ENCODE results near the gene DOCK10.

Gene DOCK10

GRCh38 chr2:224833986-224834385 lies 208.3 kb downstream of the DOCK10 start:
- no peak for DNase-seq (ENCODE audit: low spot score)

DNA sequence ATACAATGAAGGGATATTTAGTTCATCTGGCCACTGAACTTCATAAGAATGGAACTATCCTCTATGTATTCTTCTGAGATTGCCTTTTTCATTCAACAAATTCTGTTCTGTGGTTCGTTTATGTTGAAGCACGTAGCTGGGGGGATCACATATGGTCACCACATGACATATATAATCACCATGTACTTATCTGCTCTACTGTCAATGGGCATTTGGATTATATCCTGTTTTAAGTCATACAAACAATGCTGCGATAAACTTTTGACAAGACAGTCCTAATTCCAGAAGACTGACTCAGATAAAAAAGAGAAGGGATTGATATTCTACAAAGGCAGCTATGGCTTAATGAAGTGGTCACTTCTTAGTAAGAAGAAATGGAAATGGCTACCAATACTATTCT lies 210.1 kb downstream of the DOCK10 start:
- DNase-seq (ENCODE audit: low spot score): no peak

GRCh38 chr2:224831530-224831929 lies 210.7 kb downstream of the DOCK10 start:
- no peak for DNase-seq (ENCODE audit: low spot score)

DNA sequence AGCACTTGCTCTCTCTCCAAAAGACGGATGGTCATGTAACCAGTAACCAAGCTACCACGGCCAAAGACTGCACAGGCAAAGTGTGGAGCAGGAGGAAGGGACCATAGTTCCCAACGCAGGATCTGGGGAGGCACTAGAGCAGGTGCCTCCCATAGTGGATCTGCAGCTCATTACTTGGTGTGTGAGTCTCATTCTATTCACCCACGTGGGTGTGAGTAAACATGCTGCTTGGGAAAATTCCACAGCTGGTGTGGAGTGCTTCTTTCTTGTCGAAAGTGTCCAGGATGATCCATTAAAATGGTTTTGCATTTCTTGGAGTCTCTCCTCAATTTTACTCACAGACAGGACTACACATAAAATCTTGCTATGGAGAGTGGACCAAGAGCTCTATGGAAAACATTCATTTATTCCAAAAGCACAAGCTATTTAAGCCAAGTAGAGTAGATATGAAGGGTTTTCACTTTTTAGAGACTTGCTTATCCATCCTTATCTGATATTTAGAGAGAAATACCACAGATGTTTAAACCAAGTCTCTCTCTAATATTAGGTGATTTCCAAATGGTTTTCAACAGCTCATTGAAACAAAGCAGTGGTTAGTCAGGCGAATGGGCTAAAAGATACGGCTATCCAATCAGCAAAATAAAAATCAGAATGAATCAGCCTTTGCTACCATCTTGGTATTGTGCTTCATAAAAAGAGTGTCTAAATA lies 221.8 kb downstream of the DOCK10 start:
- no peak for DNase-seq (ENCODE audit: low spot score)

DNA sequence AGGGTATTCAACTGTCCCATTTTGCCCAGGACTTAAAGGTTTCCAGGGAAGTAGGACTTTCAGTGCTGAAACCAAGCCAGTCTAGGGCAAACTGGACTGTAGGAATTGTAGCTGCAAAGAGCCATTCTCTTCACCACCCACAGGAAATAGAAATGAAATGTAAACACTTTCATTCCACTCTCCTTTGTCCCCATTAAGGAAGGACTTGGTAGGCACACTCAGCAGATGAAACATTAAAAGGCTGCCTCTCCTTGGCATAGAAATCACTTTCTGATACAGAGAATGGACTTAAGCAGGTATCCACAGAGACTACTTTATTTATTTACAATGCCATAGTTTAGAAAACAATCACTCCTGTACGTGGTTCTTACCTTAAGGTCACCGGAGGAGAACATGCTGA lies 223.2 kb downstream of the DOCK10 start:
- DNase-seq (ENCODE audit: low spot score): no peak

- no peak for DNase-seq (ENCODE audit: low spot score)
These were observed 224.6 kb downstream of the DOCK10 start for GRCh38 chr2:224817676-224818075.

- no peak for DNase-seq (ENCODE audit: low spot score)
These were observed 225.5 kb downstream of the DOCK10 start for GRCh38 chr2:224816816-224817215.

- no peak for DNase-seq (ENCODE audit: low spot score)
These were observed 228.7 kb downstream of the DOCK10 start for GRCh38 chr2:224813578-224813977.

DNA sequence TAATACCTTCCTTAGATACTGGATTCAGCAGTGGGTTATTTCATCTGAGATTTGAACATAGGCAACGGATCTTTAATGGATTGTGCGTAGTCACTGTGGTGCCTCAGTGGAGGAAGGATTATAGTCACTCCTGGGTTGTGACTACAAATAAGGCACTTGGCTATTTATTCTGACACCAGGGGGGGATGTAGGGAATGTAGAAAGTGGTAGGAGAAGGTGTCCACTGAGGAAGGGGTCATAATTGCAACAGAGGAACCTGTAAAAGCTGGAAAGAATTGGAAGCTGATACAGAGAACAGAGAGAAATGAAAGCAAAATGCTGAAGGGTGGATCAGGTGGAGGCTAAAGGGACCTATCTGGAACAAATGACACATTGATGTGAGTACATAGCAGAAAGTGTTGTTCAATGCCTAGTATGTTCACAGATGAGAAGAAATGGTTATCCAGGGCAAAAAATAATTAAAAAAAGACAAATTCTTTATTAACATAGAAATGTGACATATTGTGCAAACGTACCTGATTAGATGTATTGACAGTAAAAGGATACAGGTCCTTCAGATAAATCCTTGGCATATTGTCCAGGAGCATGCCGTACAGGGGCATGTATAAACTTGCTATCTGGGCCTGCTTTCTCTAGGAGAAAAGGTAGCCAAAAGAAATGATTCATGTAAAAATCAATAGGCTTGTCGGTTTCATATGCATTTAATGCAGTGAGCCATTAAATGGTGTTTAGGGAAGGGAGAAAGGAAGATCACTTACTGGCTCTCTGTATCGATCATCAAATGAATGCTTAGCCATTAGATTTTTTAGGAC lies 234.9 kb downstream of the DOCK10 start:
- no peak for DNase-seq (ENCODE audit: low spot score)

- DNase-seq (ENCODE audit: low spot score): no peak
These were observed 238.3 kb downstream of the DOCK10 start for GRCh38 chr2:224803930-224804329.

DNA sequence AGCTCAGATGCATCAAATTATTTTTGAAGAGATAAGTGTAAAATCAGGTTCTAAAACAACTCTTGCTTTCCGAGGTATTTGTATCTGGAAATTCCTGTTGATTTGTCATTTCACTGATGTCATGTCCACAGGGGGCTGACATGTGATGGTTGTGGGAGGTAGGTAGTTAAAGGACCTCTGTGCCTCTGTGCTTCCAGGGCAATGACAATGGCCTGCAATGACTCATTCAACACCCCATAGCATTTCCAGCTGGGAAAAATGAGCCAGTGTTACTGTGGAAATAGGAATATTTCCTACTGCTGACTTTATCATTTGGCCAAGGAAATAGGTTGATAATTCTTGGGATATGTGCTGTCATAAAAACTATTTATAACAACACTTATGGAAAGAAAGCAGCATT lies 239.9 kb downstream of the DOCK10 start:
- no peak for DNase-seq (ENCODE audit: low spot score)

GRCh38 chr2:224801360-224801759 lies 240.9 kb downstream of the DOCK10 start:
- DNase-seq (ENCODE audit: low spot score): no peak

GRCh38 chr2:224799691-224800090 lies 242.6 kb downstream of the DOCK10 start:
- DNase-seq (ENCODE audit: low spot score): no peak

DNA sequence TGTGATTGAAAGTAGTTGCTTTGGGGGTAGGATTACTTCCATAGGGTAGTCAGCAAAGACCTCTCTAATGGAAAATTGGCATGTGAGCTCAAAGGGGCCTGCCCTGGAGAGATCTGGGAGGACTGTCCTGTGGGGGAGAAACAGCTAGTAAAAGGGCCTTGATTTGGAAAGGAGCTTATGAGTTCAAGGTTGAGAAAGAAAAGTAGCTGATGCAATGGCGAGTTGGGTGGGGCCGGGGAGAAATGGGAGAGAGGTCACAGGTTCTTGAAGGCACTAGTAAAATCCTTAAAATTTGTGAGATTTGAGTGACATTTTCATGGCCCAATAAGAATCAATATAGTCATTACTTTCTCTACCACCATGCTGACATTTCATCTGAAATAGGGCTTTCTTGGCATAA lies 244.1 kb downstream of the DOCK10 start:
- DNase-seq (ENCODE audit: low spot score): no peak

- DNase-seq (ENCODE audit: low spot score): no peak
These were observed 245.5 kb downstream of the DOCK10 start for GRCh38 chr2:224796695-224797305.

DNA sequence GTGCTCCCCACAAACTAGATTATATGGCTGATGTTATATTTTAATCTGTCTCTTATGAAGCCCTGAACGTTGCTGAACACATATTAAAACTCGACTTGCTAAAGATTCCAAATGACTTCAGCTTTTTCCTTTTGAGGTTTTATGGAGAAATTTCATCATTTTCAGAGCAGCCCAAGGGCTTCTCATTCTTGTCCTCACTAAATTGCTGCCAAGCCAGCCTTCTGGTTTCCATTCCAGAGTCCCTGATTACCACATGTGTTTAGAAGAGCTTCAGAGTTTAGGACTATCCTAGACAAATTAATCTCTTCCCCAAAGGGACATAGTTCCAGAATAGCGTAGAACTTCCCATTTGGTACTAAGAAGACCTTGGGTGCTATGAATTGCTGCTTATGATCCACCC lies 248.3 kb downstream of the DOCK10 start:
- no peak for DNase-seq (ENCODE audit: low spot score)

DNA sequence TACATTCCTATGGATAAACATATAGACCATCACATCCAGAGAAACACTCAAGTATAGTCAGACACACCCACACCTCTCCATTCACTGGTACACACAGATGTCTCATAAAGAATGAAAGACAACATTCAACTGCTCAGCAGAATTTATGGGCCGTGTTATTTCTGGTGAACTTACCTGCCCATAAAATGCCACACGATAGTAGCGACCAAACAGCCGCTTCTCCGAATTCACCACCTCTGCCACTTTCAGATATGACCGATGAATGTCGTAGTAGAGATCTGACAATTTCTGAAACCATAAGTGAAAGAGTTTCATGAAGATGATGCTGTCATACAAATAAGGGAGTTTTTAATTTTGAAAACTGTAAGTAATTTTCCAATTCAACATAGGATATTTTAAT lies 255.4 kb downstream of the DOCK10 start:
- no peak for DNase-seq (ENCODE audit: low spot score)

DNA sequence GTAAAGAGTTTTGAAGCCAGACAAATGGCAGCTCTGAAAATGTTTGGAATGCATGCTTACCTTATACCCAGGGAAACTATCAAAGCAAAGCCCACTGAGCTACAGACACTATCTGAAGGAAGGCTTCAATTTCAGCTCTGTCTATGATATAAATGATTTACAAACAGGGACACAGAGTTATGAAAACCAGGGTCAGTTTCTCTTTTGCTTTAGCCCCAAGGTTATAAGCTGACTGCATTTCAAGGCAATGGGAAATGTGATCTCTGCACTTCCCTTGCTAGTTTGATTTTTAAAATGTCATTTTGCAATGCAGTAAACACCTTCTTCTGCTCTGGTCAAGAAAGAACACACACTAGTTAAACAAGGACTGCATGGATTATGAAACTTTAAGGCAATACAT lies 260.9 kb downstream of the DOCK10 start:
- no peak for DNase-seq (ENCODE audit: low spot score)

- DNase-seq (ENCODE audit: low spot score): no peak
These were observed 261.4 kb downstream of the DOCK10 start for GRCh38 chr2:224780823-224781222.

- DNase-seq (ENCODE audit: low spot score): no peak
These were observed 262.2 kb downstream of the DOCK10 start for GRCh38 chr2:224780106-224780505.

DNA sequence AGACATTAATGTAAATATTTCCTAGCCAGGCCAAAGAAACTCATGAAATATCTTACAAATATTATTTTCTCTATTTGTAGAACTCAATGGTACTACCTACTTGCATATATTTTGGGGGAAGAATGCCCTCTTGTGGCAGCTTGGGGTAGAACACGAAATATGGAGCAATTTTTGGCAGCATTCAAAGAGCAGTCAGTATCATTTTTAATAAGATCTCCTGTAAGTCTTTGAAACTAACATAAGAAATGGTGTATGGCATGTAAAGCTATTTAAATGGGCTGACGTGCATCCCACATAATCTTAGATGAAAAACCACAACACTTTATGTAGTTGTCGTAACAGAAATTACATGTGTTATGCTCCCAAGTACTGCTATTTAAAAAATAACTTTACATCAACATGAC lies 263.8 kb downstream of the DOCK10 start:
- DNase-seq (ENCODE audit: low spot score): no peak

- DNase-seq (ENCODE audit: low spot score): no peak
These were observed 264.7 kb downstream of the DOCK10 start for GRCh38 chr2:224777559-224777930.
